Muscle of back (tissue), 13 donors: ENCODE measurements around the gene TMED7. TPM values are rescaled to one million over a fixed set of nuclear protein-coding genes. Genes with fewer than 3 reads are reported as not detected.
"Not testable (repeated sequence)": the region's sequence is repeated elsewhere in the genome, so short reads cannot be mapped to it uniquely, and the experiment has no call there.

Experiments
- DNase-seq, 3 donors: peaks; one replicate each; pipeline versions ENCODE4 v3.0.0 to v3.0.0-alpha.2; 2013
- long read RNA-seq, 9 donors: transcript quantifications; one replicate each; lab custom pipeline, GENCODE V29; 2026
- polyA plus RNA-seq, 10 donors: library from polyadenylated mRNA; unstranded; fragments of 120-200 nt; gene quantifications; one replicate each; pipeline ENCODE4 v1.2.1, GENCODE V29; 2013; ENCODE audit not compliant: insufficient read length in 10 of 10

The TMED7 gene
- polyA plus RNA-seq, result 10 to 100 TPM; 59.8 to 82.6 (median 70.4) TPM
- long read RNA-seq, donor 1, transcript TMED7-201 (3 exons, 3,757 nt), result major isoform, 21 of 28 reads
- long read RNA-seq, donor 1, partial matches to known transcripts, result 7 of 28 reads
- long read RNA-seq, donor 1, other reads (novel, unspliced or antisense), result 0 of 28 reads
- long read RNA-seq, donor 2, transcript TMED7-201 (3 exons, 3,757 nt), result major isoform, 19 of 19 reads
- long read RNA-seq, donor 2, partial matches to known transcripts, result 0 of 19 reads
- long read RNA-seq, donor 2, other reads (novel, unspliced or antisense), result 0 of 19 reads
- long read RNA-seq, donor 3, partial matches to known transcripts, result 0 of 1 reads
- long read RNA-seq, donor 3, other reads (novel, unspliced or antisense), result 0 of 1 reads
- long read RNA-seq, donor 4, transcript TMED7-201 (3 exons, 3,757 nt), result major isoform, 15 of 15 reads
- long read RNA-seq, donor 4, partial matches to known transcripts, result 0 of 15 reads
- long read RNA-seq, donor 4, other reads (novel, unspliced or antisense), result 0 of 15 reads
- long read RNA-seq, donor 5, transcript TMED7-201 (3 exons, 3,757 nt), result major isoform, 32 of 32 reads
- long read RNA-seq, donor 5, partial matches to known transcripts, result 0 of 32 reads
- long read RNA-seq, donor 5, other reads (novel, unspliced or antisense), result 0 of 32 reads
- long read RNA-seq, donor 6, transcript TMED7-201 (3 exons, 3,757 nt), result major isoform, 21 of 21 reads
- long read RNA-seq, donor 6, partial matches to known transcripts, result 0 of 21 reads
- long read RNA-seq, donor 6, other reads (novel, unspliced or antisense), result 0 of 21 reads
- long read RNA-seq, donor 7, transcript TMED7-201 (3 exons, 3,757 nt), result major isoform, 13 of 13 reads
- long read RNA-seq, donor 7, partial matches to known transcripts, result 0 of 13 reads
- long read RNA-seq, donor 7, other reads (novel, unspliced or antisense), result 0 of 13 reads
- long read RNA-seq, donor 8, transcript TMED7-201 (3 exons, 3,757 nt), result major isoform, 19 of 19 reads
- long read RNA-seq, donor 8, partial matches to known transcripts, result 0 of 19 reads
- long read RNA-seq, donor 8, other reads (novel, unspliced or antisense), result 0 of 19 reads
- long read RNA-seq, donor 9, transcript TMED7-201 (3 exons, 3,757 nt), result major isoform, 5 of 5 reads
- long read RNA-seq, donor 9, partial matches to known transcripts, result 0 of 5 reads
- long read RNA-seq, donor 9, other reads (novel, unspliced or antisense), result 0 of 5 reads

DNA sequence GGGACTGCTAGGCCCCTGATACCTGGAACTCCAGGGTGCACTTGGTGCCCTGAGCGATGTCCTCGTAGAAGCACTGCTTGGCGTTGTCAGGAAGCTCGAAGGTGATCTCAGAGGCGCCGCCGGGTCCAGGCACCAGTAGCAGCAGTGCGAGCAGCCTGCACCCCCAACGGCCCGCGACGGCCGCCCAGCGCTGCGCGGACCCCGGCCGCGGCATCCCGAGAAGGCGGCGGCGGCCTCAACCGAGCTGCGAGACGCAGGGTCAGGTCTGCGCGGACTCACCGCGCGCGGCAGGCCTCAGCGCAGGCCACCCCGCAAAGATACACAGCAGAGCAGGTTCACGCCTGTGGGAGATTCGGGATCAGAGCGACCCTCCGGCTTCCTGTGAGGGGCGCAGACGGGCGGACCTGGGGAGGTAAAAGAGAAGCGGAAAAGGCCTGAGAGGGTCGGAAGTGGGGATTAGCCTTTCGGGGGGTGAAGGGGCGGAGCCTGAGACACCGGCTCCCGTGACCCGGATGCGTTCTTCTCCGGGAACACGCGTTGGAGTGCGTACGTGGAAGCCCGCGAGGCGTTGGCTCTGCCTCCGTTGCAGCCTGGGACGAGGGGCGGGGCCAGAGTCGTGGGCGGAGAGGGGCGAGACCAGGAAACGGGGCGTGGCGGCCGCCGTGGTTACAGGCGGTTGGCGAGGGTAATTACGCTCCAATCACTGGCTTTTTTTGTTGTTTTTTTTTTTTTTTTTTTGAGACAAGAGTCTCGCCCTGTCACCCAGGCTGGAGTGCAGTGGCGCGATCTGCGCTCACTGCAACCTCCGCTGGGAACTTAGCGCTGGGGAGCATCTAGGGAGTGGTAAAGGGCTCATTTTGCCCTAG lies at the start of gene TMED7:
TMED7 (minus strand) TSS at position 458 of the 866 bp plus-strand sequence; CDS start at position 214, 244 bp downstream.
- peak; percentile 99 to 100 (median 100) for DNase-seq

DNA sequence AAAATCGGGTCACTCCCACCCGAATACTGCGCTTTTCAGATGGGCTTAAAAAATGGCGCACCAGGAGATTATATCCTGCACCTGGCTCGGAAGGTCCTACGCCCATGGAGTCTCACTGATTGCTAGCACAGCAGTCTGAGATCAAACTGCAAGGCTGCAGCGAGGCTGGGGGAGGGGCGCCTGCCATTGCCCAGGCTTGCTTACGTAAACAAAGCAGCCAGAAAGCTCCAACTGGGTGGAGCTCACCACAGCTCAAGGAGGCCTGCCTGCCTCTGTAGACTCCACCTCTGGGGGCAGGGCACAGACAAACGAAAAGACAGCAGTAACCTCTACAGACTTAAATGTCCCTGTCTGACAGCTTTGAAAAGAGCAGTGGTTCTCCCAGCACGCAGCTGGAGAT lies 48.9 kb upstream of the TMED7 start:
- not testable (repeated sequence) for DNase-seq

DNA sequence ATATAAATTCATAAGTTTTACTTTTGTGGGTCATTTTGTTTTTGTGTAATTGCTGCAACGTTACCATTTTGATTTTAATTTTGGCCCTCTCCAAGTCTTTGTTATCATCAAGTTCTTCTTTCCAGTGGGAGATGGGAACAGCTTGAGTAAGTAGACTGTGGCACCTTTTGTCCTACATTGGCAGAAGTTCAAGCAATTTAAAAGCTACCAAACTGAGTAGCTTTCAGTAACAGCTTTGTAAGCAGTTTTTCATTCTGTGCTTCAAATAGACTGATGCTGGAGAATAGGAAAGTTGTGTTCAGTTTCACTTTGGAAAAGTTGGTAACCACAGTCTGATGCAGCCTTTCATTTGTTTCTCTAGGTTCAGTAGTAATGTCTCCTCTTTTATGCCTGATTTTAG lies 47.8 kb upstream of the TMED7 start:
- no peak for DNase-seq

DNA sequence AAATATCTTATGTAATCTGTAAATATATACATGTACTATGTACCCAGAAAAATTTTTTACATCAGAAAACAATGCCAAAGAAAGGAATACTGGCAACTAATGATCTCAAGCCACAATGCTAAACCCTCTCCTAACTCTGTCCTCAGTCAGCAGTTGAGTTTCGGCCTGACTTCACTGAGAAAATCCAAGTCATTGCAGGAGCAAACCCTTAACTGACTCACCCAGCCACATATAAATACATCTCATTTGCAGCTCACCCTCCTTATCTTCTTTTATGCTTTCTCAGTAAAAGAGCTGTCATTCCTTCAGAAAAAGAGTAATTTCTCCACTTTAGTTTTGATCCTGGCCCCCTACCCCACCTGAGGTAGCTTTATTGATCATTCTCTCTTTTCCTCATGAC lies 46.1 kb upstream of the TMED7 start:
- no peak for DNase-seq

DNA sequence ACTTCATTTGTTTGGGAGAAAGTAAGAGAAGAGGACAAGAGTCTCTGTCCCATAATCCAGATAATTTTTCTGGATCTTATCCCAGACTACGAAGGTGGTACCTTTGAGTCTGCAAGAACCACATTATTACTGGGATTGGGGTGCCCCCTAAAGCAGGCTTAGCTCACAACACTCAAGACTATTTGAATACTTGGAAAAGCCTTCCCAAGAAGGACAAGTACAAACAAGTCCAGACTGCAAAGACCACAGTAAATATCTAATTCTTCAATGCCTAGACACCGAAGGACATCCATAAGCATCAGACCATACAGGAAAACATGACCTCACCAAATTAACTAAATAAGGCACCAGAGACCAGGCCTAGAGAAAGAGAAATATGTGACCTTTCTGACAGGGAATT lies 40.2 kb upstream of the TMED7 start:
- no peak for DNase-seq

DNA sequence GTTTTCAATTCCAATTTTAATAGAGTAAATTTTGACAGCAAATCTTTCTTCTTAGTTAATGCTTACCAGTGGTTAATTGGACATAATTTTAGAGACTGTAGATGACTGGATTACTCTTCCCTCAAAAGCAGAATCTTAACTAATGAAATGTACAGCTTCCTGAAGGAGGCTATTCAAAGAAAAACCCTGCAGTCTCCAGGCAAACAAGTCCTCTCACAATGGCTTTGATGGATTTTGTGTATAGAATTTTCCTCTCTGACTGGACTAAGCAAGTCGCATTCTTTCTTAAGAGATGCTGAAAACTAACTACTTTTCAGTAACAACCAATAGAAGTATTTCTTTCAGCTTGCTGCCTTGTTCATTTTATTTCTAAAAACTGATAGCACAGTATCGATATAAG lies 35.7 kb upstream of the TMED7 start:
- no peak for DNase-seq

DNA sequence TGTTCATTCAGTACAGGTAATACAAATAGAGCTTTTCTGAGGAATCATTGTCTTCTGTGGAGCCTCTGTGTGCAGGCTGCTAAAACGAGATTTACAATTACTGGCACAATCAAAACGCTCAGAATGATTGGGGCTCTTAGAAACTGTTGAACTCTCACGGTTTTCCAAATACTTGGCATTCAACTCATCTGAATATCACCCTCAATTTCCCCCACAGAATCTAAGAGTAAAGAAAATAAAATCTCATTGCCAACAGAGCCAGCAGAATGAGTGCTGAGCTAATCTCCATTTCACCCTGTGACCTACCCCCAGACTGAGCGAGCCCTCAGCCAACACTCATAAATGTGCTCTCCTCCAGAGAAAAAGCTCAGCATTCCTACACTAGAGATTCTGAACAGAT lies 35.3 kb upstream of the TMED7 start:
- peak; percentile 7 to 77 (median 34) for DNase-seq

DNA sequence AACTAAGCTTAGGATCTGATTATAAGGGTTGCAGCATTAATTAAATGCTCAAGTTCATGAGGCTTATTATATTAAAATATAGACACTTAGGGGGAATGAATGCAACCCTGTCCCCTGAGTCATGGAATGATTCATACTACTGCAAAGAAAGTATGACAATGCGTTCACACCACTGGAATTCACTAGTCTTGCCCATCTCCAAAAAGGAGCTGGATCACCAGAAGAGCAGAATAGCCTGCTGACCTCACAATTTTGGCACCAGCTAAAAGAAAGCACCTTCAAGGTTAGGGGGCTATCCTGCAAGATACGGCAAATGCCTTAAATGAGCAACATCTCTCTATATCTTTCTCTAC lies 32.0 kb upstream of the TMED7 start:
- peak in 1 of 3 donors; percentile 68 for DNase-seq

DNA sequence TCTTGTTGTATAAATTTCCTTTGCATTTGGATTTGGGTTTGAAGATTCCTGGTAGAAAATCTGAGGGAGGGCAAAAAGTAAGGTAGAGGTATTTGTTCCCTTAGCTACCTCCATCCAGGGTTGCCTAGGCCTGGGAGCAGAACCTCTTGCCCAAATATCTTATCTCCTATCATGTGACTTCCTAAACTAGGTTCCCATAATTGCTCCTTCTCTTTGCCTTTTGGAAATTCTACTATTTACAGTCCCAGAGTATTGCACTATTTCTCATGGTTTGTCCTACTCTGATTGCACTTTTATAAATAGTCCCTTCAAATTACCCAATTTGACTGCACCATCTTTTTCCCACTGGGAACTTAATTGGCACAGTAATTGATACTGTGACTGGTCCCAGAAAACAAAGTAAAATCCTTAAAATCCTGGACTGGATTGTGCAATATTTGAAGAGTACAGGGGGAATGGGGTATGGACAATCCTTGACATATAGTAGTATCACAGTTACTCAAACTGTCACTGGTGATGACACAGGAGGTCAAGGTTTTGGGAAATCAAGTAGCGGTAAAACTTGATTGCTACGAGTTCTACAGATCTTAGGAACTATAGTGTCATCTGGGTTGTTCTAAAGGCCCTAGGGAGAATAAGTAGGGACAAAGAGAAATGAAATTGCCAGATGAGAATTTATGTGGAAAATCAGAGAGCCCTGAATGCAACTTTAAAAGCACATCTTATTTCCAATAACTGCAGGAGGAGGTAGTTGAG lies 31.5 kb upstream of the TMED7 start:
- DNase-seq, result no peak

DNA sequence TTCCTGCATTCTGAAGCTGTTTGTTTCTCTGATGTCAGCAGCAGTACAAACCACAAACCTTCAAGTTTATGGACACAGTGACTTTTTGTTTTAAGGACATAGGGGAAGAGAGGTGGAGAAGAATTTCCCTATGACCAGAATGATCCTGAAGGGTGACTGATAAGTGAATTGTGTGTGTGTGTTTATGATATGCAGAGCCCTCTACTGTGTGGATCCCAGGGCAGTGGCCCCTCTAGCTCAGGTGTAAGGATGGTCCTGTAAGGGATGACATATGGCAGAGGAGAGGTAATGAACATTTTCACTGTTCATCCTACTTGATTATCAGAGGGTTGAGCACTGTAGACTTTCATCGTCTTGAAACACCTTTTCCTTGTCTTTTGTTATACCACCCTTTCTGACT lies 30.6 kb upstream of the TMED7 start:
- DNase-seq, result no peak

DNA sequence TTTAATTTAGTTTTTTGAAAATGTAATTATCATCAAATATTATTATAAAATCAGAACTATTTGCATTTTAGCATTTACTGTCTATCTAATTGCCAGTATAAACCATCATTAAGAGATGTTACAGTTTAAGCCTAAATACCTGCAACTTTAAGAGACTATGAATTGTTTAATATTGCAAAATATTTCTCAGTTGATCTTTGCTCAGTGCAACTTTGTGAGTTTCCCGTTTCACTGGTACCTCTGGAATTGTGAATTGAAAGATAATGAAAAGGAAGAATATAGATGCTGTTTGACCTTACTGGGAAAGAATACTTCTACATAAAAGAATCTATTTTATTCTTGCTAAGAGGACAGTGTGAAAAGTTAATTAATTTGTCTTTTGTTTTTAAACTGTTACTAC lies 30.2 kb upstream of the TMED7 start:
- no peak for DNase-seq

DNA sequence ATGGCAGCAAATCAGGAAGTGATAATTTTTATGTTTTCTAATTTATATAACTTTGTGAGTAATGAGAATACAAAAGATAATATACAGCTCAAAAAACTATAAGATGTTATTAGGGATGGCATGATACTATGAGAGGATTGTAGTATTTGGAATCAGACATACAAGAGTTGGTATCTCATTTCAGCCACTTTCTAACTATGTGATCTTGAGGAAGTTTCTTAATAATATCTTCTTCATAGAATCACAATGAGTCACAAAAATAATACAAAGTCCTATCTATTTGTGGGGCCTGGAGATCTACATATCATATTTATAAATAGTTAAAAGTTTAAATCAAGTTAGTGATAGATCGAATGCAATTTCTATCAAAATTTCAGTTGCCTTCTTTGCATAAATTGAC lies 23.7 kb upstream of the TMED7 start:
- DNase-seq, result no peak

DNA sequence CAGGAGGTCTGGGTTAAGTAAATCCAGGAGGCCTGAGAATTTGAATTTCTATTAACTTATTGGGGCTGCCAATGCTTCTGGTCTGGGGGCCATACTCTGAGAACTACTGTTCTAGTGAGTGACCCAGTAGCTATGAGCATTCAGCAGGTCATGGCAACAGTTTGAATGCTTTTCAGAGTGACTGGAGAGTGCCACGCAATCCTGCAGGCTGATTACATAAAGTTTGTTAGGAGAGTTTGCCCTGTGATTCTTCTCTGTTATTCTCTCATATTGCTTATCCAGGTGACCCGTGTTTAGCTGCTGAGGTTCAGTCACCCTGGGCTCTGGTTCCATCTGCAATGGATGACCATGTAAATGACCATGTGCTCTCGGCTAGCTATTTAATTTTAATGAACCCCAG lies 22.2 kb upstream of the TMED7 start:
- no peak for DNase-seq

DNA sequence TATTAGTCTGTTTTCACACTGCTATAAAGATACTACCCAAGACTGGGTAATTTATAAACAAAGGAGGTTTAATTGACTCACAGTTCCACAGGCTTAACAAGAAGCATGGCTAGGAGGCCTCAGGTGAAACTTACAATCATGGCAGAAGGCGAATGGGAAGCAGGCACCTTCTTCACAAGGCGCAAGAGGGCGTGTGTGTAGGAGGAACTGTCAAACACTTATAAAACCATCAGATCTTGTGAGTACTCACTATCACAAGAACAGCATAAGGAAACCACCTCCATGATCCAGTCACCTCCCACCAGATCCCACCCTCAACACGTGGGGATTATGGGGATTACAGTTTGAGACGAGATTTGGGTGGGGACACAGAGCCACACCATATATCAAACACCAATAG lies 19.6 kb upstream of the TMED7 start:
- DNase-seq, result not testable (repeated sequence)

DNA sequence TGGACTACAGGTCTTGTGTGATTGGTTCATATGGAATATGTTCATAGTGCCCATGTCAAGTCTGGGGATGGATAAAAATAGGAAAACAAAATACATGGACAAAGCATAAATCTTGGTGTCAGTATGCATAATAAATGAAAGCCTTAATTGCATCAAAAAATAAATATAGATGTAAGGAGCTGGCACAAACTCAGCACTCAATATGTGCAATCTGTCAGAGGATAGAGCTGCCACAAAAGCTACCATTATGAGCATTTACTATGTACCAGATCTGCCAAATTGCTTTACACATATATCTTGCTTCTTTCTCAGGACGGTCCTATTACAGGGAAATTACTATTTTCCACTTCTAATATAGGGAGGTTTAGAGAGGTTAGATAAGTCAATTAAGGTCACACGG lies 18.2 kb upstream of the TMED7 start:
- no peak for DNase-seq

DNA sequence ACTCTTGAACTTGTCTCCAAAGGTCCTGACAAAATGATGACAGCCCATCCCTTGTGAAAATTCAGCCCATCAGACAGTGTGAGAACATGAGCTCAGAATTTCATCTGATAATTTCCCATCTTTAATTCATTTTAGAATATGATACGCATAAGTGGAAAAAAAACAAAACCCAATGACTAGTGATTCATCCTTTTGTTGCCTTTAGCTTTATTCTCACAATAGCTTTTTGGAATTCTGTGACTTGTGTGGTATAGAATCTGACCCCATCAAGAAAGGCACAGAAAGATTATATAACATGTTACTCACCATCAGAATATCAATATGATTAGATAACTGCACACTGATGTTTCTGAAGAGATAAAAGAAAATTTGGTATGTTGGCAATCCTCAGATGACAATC lies 16.1 kb upstream of the TMED7 start:
- no peak for DNase-seq

DNA sequence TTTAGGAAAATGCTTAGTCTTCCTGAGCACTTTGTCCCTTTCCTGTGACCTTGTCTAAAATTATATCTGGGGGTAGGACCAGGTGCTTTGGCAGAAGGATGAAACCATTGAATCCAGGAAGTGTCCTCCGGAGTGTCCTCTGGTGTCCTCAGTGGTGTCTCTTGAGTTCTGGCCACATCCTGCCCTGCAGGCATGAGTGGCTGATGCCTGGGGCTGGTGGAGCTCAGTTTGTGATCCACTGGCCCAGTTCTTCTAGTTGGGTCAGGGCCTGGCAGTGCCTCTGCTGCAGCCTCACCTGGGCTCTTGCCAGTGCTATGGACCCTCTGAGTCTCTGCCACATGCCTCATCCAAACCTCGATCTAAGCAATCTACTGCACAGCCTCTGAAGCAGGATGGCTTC lies 14.4 kb upstream of the TMED7 start:
- no peak for DNase-seq

DNA sequence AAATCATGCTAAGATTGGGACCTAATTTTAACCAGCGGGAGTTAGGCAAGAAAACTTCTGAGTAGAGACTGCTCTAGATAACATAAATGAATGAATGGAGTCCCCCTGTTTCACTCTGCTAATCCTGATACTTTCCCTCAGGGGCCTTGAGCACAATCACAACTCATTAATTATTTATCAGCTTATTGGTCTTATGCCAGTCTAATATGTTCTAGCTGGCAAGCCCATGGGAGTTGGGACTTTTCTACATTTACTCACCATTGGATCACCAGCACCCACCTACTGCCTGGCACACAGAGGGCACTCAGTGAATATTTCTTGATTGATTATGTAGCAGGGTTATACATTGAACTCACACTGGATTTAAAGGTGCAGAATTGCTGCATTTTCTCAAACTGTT lies 13.5 kb upstream of the TMED7 start:
- DNase-seq, result no peak

DNA sequence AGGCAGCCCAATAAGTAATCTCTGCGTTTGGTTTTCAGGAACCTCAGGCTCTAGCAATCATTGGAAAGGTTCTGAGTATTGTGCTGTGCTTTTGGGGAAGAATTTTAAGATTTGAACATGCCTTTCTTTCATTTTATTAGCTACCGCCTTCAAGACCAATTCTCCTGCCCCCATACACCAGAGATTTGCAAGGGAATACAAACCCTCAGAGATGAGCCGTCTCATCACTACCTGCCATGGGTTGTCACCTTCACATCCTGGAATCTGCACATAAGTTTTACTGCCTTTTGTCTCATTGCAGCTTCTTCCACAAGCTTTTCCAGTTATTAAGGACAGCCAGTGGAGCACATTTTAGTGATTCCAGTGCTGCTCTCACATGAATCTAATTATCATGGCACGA lies 11.7 kb upstream of the TMED7 start:
- DNase-seq, result no peak

DNA sequence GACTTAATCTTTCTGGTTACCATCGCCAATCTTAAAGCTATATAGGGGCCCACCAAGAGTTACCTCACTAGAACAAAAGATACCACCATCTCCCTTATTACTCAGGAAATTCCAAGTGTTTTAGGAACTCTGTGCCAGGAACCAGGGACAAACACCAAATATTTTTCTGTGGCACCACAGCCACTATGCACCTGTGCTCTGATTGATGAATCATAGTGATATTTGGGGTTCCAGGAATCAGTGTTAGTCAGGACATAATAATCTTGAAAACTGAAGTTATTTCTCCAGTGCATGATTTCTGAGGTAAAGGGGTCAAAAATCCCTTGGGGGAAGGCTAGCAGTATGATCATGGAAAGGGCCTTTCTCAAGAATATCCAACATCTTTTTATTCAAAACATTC lies 10.2 kb upstream of the TMED7 start:
- no peak for DNase-seq
